ENCODE data around the gene CNEP1R1. TPM values are rescaled to one million over a fixed set of nuclear protein-coding genes. Genes with fewer than 3 reads are reported as not detected.

The CNEP1R1 gene
- total and polyA plus RNA-seq, 9 of the 15 experiments (the other 6 are each of a cell fraction or from before 2014, with no cell fraction given) = 7.6 to 20.1 (median 10.6) TPM

- TF ChIP-seq MNT (conservative IDR thresholded peaks at IDR 0.05) (peak in 1 of 2 experiments; percentile 86; a peak in 2 of 4 replicates), ETS1 (conservative IDR thresholded peaks at IDR 0.05; ENCODE audit: control insufficient read depth, low read depth, low read length) (peak; percentile 63; the same call in 1 of the 2 replicates), MLX (CRISPR knock-in tag; conservative IDR thresholded peaks at IDR 0.05) (no peak), SRSF7 (optimal IDR thresholded peaks at IDR 0.05; ENCODE audit: low read depth, low read length) (no peak), PYGO2 (tag; IDR thresholded peaks at IDR 0.05) (no peak), XRCC3 (IDR thresholded peaks at IDR 0.05) (no peak), IRF9 (tag; IDR thresholded peaks at IDR 0.05) (no peak), SIN3B (IDR thresholded peaks at IDR 0.05; ENCODE audit: low read depth) (0 out of 2 replicates have a peak, but pooled peaks have one; percentile 46), E4F1 (CRISPR knock-in tag; IDR thresholded peaks at IDR 0.05; ENCODE audit: borderline replicate concordance) (no peak), PHF21A (IDR thresholded peaks at IDR 0.05; ENCODE audit: borderline replicate concordance, low read depth) (0 out of 2 replicates have a peak, but pooled peaks have one; percentile 9), FIP1L1 (IDR thresholded peaks at IDR 0.05; ENCODE audit: low read depth, low read length, poor library complexity, severe bottlenecking) (peak; percentile 67), MTA3 (IDR thresholded peaks at IDR 0.05; ENCODE audit: borderline replicate concordance) (peak; percentile 62; the same call in 1 of the 2 replicates), NKRF (IDR thresholded peaks at IDR 0.05; ENCODE audit: borderline replicate concordance) (peak; percentile 96), THRB (CRISPR knock-in tag; conservative IDR thresholded peaks at IDR 0.05) (0 out of 2 replicates have a peak, but pooled peaks have one; percentile 10)
Observed at GRCh38 chr16:50065624-50066481, 40.8 kb downstream of the CNEP1R1 start, which contains the start of gene HEATR3 (continued).
